SU-DHL-6 (cell line): ENCODE results near the gene TMEM271.

ENCODE experiments used
- H2AFZ ChIP-seq: fragments of 200-600 bp; sonication (generic); 2 replicates; pipeline ENCODE4 v1.6.1; 2014; ENCODE audit warnings: low read depth, mild to moderate bottlenecking, moderate library complexity, mixed read lengths, antibody characterized with exemption, low read length; ENCODE audit not compliant: severe bottlenecking
- H3F3A ChIP-seq: fragments of 200-600 bp; shearing (Covaris generic); 2 replicates; pipeline ENCODE4 v1.6.0; 2016; ENCODE audit warnings: antibody characterized with exemption, mild to moderate bottlenecking; ENCODE audit not compliant: insufficient read depth
- H3K27ac ChIP-seq: fragments of 200-600 bp; sonication (generic); 2 replicates; pipeline ENCODE4 v1.5.1; 2016; ENCODE audit warnings: low read depth, mild to moderate bottlenecking, low read length, moderate library complexity, mixed read lengths
- H3K27me3 ChIP-seq: fragments of 200-600 bp; sonication (generic), shearing (Covaris generic); 2 replicates; pipeline ENCODE4 v1.6.0; 2014; ENCODE audit warnings: mild to moderate bottlenecking, low read length
- H3K36me3 ChIP-seq: fragments of 200-600 bp; sonication (generic); 2 replicates; pipeline ENCODE4 v1.6.1; 2014; ENCODE audit warnings: mild to moderate bottlenecking, low read length, mixed read lengths
- H3K4me2 ChIP-seq: fragments of 300-600, 200-600 bp; shearing (Covaris generic), sonication (generic); 2 replicates; pipeline ENCODE4 v1.6.0; 2014; ENCODE audit warnings: low read length, low read depth, mild to moderate bottlenecking; ENCODE audit not compliant: poor library complexity, severe bottlenecking
- H3K4me3 ChIP-seq: fragments of 200-600 bp; sonication (generic); 2 replicates; pipeline ENCODE4 v1.5.1; 2014; ENCODE audit warnings: antibody characterized with exemption, low read length, mild to moderate bottlenecking, mixed read lengths; ENCODE audit not compliant: insufficient read depth, poor library complexity, severe bottlenecking
- H3K79me2 ChIP-seq: fragments of 200-600 bp; sonication (generic); 2 replicates; pipeline ENCODE4 v1.6.1; 2014; ENCODE audit warnings: mild to moderate bottlenecking, low read length, moderate library complexity; ENCODE audit not compliant: insufficient read depth
- H3K9ac ChIP-seq: fragments of 200-600 bp; sonication (generic); 2 replicates; pipeline ENCODE4 v1.7.0; 2014; ENCODE audit warnings: mild to moderate bottlenecking, low read length
- H3K9me2 ChIP-seq: fragments of 200-600 bp; sonication (generic); replicated peaks from 2 replicates; pipeline ENCODE4 v1.6.1; 2014; ENCODE audit warnings: low read length; ENCODE audit not compliant: insufficient read depth
- H3K9me3 ChIP-seq: fragments of 200-600 bp; sonication (generic); 2 replicates; pipeline ENCODE4 v1.6.1; 2014; ENCODE audit warnings: low read length, mixed read lengths; ENCODE audit not compliant: insufficient read depth
- H4K20me1 ChIP-seq: fragments of 200-600 bp; sonication (generic); 2 replicates; pipeline ENCODE4 v1.6.1; 2014; ENCODE audit warnings: low read depth, mild to moderate bottlenecking, antibody characterized with exemption, low read length, moderate library complexity, mixed read lengths
- EZH2phosphoT487 ChIP-seq: fragments of 200-600 bp; sonication (generic), shearing (Covaris generic); conservative IDR thresholded peaks from 2 replicates; pipeline ENCODE4 v1.6.1; 2018; ENCODE audit warnings: mild to moderate bottlenecking, antibody characterized with exemption, low read length, moderate library complexity, mixed read lengths
- TF ChIP-seq, protein P1 (sequence below): fragments of 200-600 bp; sonication (generic); IDR thresholded peaks from one replicate; pipeline ENCODE4 v1.5.1; 2017; ENCODE audit warnings: antibody characterized with exemption, mild to moderate bottlenecking, low read length, moderate library complexity; ENCODE audit not compliant: insufficient read depth, poor library complexity, severe bottlenecking

The TMEM271 gene

DNA sequence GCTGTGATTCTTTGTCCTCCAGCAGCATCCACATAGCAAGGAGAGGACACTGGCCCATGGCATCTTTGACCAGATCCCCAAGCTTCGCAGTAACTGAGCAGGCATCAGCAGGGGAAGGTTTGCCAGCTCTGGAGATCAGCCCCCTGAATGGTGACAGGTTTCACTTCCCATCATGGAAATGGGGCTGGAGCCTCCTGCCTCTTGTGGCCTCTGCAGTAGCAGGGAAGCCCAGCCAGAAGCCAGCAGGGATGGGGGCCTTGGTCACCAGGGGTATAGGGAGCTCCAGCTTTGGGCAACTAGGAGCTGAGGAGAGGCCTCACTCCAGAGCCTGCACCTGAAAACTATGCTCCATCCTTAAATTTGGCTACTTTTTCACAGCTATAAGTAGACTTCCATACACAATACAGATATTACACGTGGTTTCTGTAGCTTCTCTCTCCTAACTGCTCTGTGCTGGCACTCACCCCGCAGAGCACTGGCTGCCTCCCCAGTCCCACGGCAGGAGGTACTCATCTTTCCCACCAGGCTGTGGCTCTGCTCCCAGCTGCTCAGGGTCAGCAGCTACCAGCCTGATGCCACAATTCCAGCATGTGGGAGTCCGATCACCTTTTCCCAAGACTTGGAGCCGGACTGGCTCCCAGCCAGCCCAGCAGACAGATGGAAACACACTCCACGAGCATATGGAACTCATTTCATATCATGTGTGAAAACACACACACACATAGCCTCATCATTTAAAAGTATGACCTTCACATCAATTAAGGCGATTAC, 2.8 kb downstream of the TMEM271 start:
- Histone ChIP-seq H3K9me3 (no peaks in the 10 kb centered on the region), H3K36me3 (no peaks in the 10 kb centered on the region), H2AFZ (no peak overlapping the region), H3F3A (no peaks in the 10 kb centered on the region), H3K27ac (no peak overlapping the region), H3K27me3 (no peaks in the 10 kb centered on the region), H3K9me2 (no peaks in the 10 kb centered on the region), H4K20me1 (no peaks in the 10 kb centered on the region), H3K9ac (no peak overlapping the region), H3K4me3 (no peak overlapping the region), H3K79me2 (no peaks in the 10 kb centered on the region), H3K4me2 (no peak overlapping the region)
- no peak for TF ChIP-seq EZH2phosphoT487
- TF ChIP-seq, protein P1, sequence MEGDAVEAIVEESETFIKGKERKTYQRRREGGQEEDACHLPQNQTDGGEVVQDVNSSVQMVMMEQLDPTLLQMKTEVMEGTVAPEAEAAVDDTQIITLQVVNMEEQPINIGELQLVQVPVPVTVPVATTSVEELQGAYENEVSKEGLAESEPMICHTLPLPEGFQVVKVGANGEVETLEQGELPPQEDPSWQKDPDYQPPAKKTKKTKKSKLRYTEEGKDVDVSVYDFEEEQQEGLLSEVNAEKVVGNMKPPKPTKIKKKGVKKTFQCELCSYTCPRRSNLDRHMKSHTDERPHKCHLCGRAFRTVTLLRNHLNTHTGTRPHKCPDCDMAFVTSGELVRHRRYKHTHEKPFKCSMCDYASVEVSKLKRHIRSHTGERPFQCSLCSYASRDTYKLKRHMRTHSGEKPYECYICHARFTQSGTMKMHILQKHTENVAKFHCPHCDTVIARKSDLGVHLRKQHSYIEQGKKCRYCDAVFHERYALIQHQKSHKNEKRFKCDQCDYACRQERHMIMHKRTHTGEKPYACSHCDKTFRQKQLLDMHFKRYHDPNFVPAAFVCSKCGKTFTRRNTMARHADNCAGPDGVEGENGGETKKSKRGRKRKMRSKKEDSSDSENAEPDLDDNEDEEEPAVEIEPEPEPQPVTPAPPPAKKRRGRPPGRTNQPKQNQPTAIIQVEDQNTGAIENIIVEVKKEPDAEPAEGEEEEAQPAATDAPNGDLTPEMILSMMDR: no peak

DNA sequence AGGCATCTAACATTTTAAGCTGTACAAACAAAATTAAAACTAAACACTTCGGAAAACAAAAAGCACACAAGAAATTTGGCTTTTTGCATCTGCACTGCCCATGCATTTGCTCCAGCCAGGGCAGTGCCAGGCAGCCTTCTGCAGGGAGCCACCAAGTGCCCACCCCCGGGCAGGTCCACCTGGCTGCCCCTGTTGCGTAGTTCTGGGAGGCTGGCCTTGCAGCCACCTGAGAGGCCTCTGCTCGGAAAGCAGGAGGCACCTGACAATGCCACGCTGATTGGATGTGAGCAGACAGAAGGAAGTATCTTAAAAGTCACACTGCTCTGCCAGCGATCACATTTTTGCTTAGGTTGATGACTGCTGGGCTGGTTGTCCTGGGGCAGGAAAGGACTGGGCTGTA, 3.5 kb downstream of the TMEM271 start:
- Histone ChIP-seq H3K4me2 (no peak overlapping the region), H3K36me3 (no peaks in the 10 kb centered on the region), H3K79me2 (no peaks in the 10 kb centered on the region), H4K20me1 (no peaks in the 10 kb centered on the region), H3K9ac (no peak overlapping the region), H3K9me3 (no peaks in the 10 kb centered on the region), H3K4me3 (no peak overlapping the region), H3K9me2 (no peaks in the 10 kb centered on the region), H3K27ac (no peak overlapping the region), H3F3A (no peaks in the 10 kb centered on the region), H3K27me3 (no peaks in the 10 kb centered on the region), H2AFZ (no peak overlapping the region)
- no peak for TF ChIP-seq EZH2phosphoT487
- TF ChIP-seq, protein P1: no peak

DNA sequence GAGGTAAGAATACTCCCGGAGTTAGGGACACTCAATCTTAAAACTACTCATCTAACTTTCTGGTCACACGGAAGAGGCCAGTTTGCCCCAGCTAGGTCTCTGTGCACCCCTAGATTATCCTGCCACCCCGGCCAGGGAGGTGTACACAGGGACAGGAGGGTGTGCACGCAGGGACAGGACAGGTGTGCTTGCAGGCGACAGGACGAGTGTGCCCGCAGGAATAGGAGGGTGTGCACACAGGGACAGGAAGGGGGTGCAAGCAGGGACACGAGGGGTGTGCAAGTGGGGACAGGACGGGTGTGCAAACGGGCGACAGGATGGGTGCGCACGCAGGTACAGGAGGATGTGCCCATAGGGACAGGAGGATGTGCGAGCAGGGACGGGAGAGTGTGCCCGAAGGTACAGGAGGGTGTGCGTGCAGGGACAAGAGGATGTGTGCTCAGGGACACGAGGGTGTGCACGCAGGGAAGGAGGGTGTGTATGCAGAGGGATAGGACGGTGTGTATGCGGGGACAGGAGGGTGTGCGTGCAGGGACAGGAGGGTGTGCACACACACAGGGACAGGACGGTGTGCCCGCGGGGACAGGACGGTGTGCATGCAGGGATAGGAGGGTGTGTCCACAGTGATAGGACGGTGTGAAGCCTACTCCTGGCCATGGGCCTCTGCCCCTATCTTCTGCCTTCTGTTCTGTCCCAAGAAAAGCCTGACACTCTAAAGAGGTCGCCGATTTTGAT, 4.1 kb downstream of the TMEM271 start:
- Histone ChIP-seq H3F3A (no peaks in the 10 kb centered on the region), H3K27ac (no peak overlapping the region), H3K9me3 (no peaks in the 10 kb centered on the region), H2AFZ (no peak overlapping the region), H4K20me1 (no peaks in the 10 kb centered on the region), H3K9ac (no peak overlapping the region), H3K27me3 (no peaks in the 10 kb centered on the region), H3K4me2 (no peak overlapping the region), H3K9me2 (no peaks in the 10 kb centered on the region), H3K79me2 (no peaks in the 10 kb centered on the region), H3K4me3 (no peak overlapping the region), H3K36me3 (no peaks in the 10 kb centered on the region)
- no peak for TF ChIP-seq EZH2phosphoT487
- TF ChIP-seq, protein P1: no peak
